Endodermal cell (in vitro differentiated cells): ENCODE data around the gene OPCML. TPM values are rescaled to one million over a fixed set of nuclear protein-coding genes. Genes with fewer than 3 reads are reported as not detected.

ENCODE experiments used
- DNase-seq: peaks from one replicate; pipeline ENCODE4 v3.0.0-alpha.2; 2017
- H3K27ac ChIP-seq: 2 replicates; pipeline ENCODE4 v1.5.1; 2013; ENCODE audit warnings: mild to moderate bottlenecking, low read depth, low read length, moderate library complexity
- H3K27me3 ChIP-seq: 2 replicates; pipeline ENCODE4 v1.6.1; 2013; ENCODE audit warnings: mild to moderate bottlenecking, low read length, moderate library complexity; ENCODE audit not compliant: insufficient read depth, control insufficient read depth, poor library complexity, severe bottlenecking
- H3K36me3 ChIP-seq: 2 replicates; pipeline ENCODE4 v1.7.0; 2013; ENCODE audit warnings: mild to moderate bottlenecking, low read length, moderate library complexity; ENCODE audit not compliant: control insufficient read depth, insufficient read depth
- H3K4me1 ChIP-seq: one replicate; pipeline ENCODE4 v1.7.0; 2013; ENCODE audit warnings: low read length; ENCODE audit not compliant: control insufficient read depth, insufficient read depth
- H3K4me3 ChIP-seq: 2 replicates; pipeline ENCODE4 v1.5.1; 2013; ENCODE audit warnings: mild to moderate bottlenecking, low read length, moderate library complexity
- H3K9ac ChIP-seq: 2 replicates; pipeline ENCODE4 v1.6.1; 2013; ENCODE audit warnings: mild to moderate bottlenecking, low read length, moderate library complexity; ENCODE audit not compliant: poor library complexity, severe bottlenecking; ENCODE audit errors: extremely low read depth
- H3K9me3 ChIP-seq: 2 replicates; pipeline ENCODE4 v1.6.1; 2013; ENCODE audit warnings: mild to moderate bottlenecking, low read length, moderate library complexity; ENCODE audit not compliant: control insufficient read depth
- H3K27ac Mint-ChIP-seq: 2 replicates; pipeline ENCODE4 v1.8.0; 2020; ENCODE audit warnings: mixed read lengths
- H3K27me3 Mint-ChIP-seq: 2 replicates; pipeline ENCODE4 v1.8.0; 2021; ENCODE audit warnings: mild to moderate bottlenecking, mixed read lengths; ENCODE audit not compliant: insufficient read depth
- H3K36me3 Mint-ChIP-seq: 2 replicates; pipeline ENCODE4 v1.8.0; 2020; ENCODE audit warnings: low read depth, mixed read lengths
- H3K4me1 Mint-ChIP-seq: 2 replicates; pipeline ENCODE4 v1.8.0; 2020; ENCODE audit warnings: mixed read lengths
- H3K4me3 Mint-ChIP-seq: 2 replicates; pipeline ENCODE4 v1.8.0; 2020; ENCODE audit warnings: mild to moderate bottlenecking, moderate library complexity, mixed read lengths
- H3K9me3 Mint-ChIP-seq: 2 replicates; pipeline ENCODE4 v1.8.0; 2020; ENCODE audit warnings: mild to moderate bottlenecking, mixed read lengths
- CTCF ChIP-seq: fragments of 200-600 bp; sonication (generic); conservative IDR thresholded peaks from 2 replicates; pipeline ENCODE4 v1.5.0; 2021; ENCODE audit warnings: antibody characterized with exemption, mild to moderate bottlenecking
- WGBS, 2 experiments: methylation state at CpG; one replicate each; pipeline versions ENCODE4 v1.1.5 to v1.1.7; 2013; ENCODE audit warnings: missing lambda C conversion rate in 2 of 2, mixed read lengths in 1 of 2; ENCODE audit not compliant: insufficient coverage in 1 of 2, insufficient read length in 1 of 2; 5-methylcytosine and 5-hydroxymethylcytosine counted together
- total RNA-seq, 2 donors: library from RNA; stranded (reverse); fragmentation: NEBNext Ultra II Directional in 1 of 2; extraction: Animal tissue kit (Norgen Biotek cat#: 25700) in 1 of 2; gene quantifications; 2 replicates in 1 of 2; 3 replicates in 1 of 2; pipeline ENCODE4 v1.2.1, GENCODE V29; 2021

Gene OPCML
- total RNA-seq, 2 donors from 2014 or later, result 0.49 to 0.86 TPM

- Histone ChIP-seq H3K27me3 (no peaks in the 10 kb centered on the region), H3K4me1 (no peaks in the 10 kb centered on the region), H3K36me3 (no peaks in the 10 kb centered on the region), H3K9me3 (no peaks in the 10 kb centered on the region), H3K4me3 (no peak overlapping the region), H3K9ac (no peak overlapping the region), H3K27ac (no peak overlapping the region)
- H3K27me3 Mint-ChIP-seq, result no peaks in the 10 kb centered on the region
- TF ChIP-seq CTCF, result no peak
- no peak for DNase-seq
- no peak overlapping the region for H3K27ac Mint-ChIP-seq
- H3K4me3 Mint-ChIP-seq, result no peak overlapping the region
- no peaks in the 10 kb centered on the region for H3K36me3 Mint-ChIP-seq
- H3K9me3 Mint-ChIP-seq, result peaks cover 3% of the 10 kb centered on the region
- peaks cover 9% of the 10 kb centered on the region for H3K4me1 Mint-ChIP-seq
- WGBS, 2 experiments, result 83 to 85% methylated on average over 7 to 12 of the region's 12 CpGs
Observed at GRCh38 chr11:133497477-133498140, 34.7 kb downstream of the OPCML start.

- no peaks in the 10 kb centered on the region for H3K9me3 ChIP-seq
- H3K27me3 ChIP-seq, result no peaks in the 10 kb centered on the region
- no peaks in the 10 kb centered on the region for H3K4me1 ChIP-seq
- no peak for DNase-seq
- Mint-ChIP-seq H3K36me3 (no peaks in the 10 kb centered on the region), H3K4me1 (no peaks in the 10 kb centered on the region), H3K27me3 (no peaks in the 10 kb centered on the region), H3K4me3 (no peak overlapping the region), H3K9me3 (peaks cover 3% of the 10 kb centered on the region), H3K27ac (no peak overlapping the region)
- no peak overlapping the region for H3K4me3 ChIP-seq
- H3K27ac ChIP-seq, result no peak overlapping the region
- WGBS, 2 experiments, result 61 to 100% methylated on average over 1 to 5 of the region's 5 CpGs
- no peak overlapping the region for H3K9ac ChIP-seq
- no peak for TF ChIP-seq CTCF
- H3K36me3 ChIP-seq, result no peaks in the 10 kb centered on the region
Observed at GRCh38 chr11:133492895-133493294, 39.4 kb downstream of the OPCML start.

GRCh38 chr11:133491680-133492383 is 40.5 kb downstream of the OPCML start:
- Histone ChIP-seq H3K9me3 (no peaks in the 10 kb centered on the region), H3K4me1 (no peaks in the 10 kb centered on the region), H3K27ac (no peak overlapping the region), H3K27me3 (no peaks in the 10 kb centered on the region), H3K4me3 (no peak overlapping the region), H3K9ac (no peak overlapping the region), H3K36me3 (no peaks in the 10 kb centered on the region)
- H3K4me3 Mint-ChIP-seq, result no peak overlapping the region
- DNase-seq, result no peak
- peaks cover 2% of the 10 kb centered on the region for H3K27me3 Mint-ChIP-seq
- no peaks in the 10 kb centered on the region for H3K4me1 Mint-ChIP-seq
- no peak for TF ChIP-seq CTCF
- H3K27ac Mint-ChIP-seq, result no peak overlapping the region
- peaks cover 3% of the 10 kb centered on the region for H3K9me3 Mint-ChIP-seq
- 85 to 92% methylated on average over 7 to 9 of the region's 9 CpGs for WGBS, 2 experiments
- H3K36me3 Mint-ChIP-seq, result no peaks in the 10 kb centered on the region
